Measurements from ENCODE around the gene ACP6. TPM values are rescaled to one million over a fixed set of nuclear protein-coding genes. Genes with fewer than 3 reads are reported as not detected.
A peak's percentile ranks its signal among the peaks of the same experiment; 100 is the strongest.

ACP6 gene
- polyA plus RNA-seq, 3 donors = 2.0 to 4.1 (median 2.1) TPM

DNA sequence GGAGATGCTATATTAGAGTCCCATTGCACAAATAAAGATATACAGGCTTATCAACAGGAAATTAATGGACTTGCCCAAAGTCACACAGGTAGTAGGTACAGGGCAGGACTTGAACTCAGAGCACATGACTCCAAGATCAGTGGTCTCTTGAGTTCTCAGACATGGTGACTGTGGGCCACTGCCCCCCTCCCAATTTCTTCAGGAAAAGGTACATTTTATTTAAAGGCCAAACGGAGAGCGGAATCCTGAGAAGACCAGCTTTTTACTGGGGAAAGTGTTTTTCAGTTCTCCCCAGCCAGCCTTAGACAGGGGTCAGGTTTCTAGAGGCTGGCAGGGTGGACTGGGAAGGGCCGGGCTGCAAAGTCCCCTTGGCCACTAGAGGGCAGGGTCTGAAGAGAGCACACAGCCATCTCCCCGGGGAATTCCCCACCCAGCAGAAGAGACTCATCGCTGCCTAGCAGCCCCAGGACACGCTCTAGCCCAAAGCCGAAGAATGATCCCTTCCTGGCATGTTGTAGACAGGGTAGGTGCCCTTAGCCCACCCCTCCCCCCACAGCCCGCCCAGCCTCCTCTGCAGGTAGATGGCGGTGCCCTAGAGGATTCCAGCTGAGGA lies 29.7 kb downstream of the ACP6 start:
- 20% methylated on average over 1 of the region's 9 CpGs for WGBS (ENCODE audit: insufficient coverage)
- Mint-ChIP-seq H3K36me3 (peaks cover 0 to 3% of the 10 kb centered on the region in 2 donors), H3K4me3 (no peak overlapping the region), H3K9me3 (peaks cover 0 to 1% (median 0%) of the 10 kb centered on the region in 7 donors), H3K27ac (no peak overlapping the region), H3K27me3 (ENCODE audit: low read depth in 3 of 3) (no peaks in the 10 kb centered on the region), H3K4me1 (peaks cover 12% of the 10 kb centered on the region)
- Histone ChIP-seq H3K27ac (ENCODE audit: low read depth in 1 of 2, low read length in 2 of 2) (no peak overlapping the region), H3K4me3 (replicated peaks in 1 of 3; ENCODE audit: low read depth in 2 of 3, low read length in 3 of 3) (no peak overlapping the region), H3K27me3 (ENCODE audit: control insufficient read depth in 2 of 2, insufficient read depth in 2 of 2, low read length in 2 of 2) (no peaks in the 10 kb centered on the region), H3K79me2 (ENCODE audit: insufficient read depth, low read length) (no peaks in the 10 kb centered on the region), H2AFZ (ENCODE audit: insufficient read depth, low read depth, low read length, poor library complexity, severe bottlenecking) (peak overlapping the region; percentile 38), H3K9ac (ENCODE audit: insufficient read depth, low read length, poor library complexity, severe bottlenecking) (no peak overlapping the region), H3K4me1 (ENCODE audit: control insufficient read depth in 1 of 2, insufficient read depth in 2 of 2, low read length in 2 of 2) (peaks cover 14 to 17% of the 10 kb centered on the region in 2 donors), H4K20me1 (ENCODE audit: insufficient read depth, low read length) (no peaks in the 10 kb centered on the region), H3K9me3 (replicated peaks in 1 of 2; ENCODE audit: control insufficient read depth in 1 of 2, insufficient read depth in 1 of 2, low read length in 2 of 2) (no peaks in the 10 kb centered on the region), H3K4me2 (replicated peaks; ENCODE audit: extremely low read depth, low read length, poor library complexity, severe bottlenecking) (no peak overlapping the region), H3K36me3 (replicated peaks in 1 of 2; ENCODE audit: control insufficient read depth in 1 of 2, insufficient read depth in 2 of 2, low read length in 2 of 2) (no peaks in the 10 kb centered on the region)
- intact Hi-C loops (cut with micrococcal nuclease) = no loop called here
- TF ChIP-seq, protein P1, sequence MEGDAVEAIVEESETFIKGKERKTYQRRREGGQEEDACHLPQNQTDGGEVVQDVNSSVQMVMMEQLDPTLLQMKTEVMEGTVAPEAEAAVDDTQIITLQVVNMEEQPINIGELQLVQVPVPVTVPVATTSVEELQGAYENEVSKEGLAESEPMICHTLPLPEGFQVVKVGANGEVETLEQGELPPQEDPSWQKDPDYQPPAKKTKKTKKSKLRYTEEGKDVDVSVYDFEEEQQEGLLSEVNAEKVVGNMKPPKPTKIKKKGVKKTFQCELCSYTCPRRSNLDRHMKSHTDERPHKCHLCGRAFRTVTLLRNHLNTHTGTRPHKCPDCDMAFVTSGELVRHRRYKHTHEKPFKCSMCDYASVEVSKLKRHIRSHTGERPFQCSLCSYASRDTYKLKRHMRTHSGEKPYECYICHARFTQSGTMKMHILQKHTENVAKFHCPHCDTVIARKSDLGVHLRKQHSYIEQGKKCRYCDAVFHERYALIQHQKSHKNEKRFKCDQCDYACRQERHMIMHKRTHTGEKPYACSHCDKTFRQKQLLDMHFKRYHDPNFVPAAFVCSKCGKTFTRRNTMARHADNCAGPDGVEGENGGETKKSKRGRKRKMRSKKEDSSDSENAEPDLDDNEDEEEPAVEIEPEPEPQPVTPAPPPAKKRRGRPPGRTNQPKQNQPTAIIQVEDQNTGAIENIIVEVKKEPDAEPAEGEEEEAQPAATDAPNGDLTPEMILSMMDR (IDR thresholded peaks at IDR 0.05) = peak; percentile 91
- peak; percentile 77 to 89 (median 82) for DNase-seq

DNA sequence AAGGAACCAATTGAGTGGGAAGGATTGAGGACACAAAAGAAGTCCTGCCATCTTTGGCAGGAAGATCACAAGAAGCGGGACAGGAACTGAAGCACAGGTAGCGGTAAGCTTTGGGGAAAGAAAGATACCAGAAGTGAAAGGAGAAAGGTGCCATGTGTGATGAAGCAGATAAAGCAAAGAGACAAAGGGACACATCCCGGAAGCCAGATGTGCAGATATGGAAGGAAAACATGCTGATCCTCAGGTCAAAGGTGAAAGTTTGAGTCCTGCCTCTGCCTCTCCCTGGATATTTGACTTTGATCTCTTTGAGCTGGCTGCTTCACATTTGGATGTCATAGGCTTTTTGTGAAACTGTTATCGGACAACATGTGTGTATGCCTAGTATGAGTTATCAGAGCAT lies 34.0 kb downstream of the ACP6 start:
- Histone ChIP-seq H3K4me2 (replicated peaks; ENCODE audit: extremely low read depth, low read length, poor library complexity, severe bottlenecking) (no peak overlapping the region), H3K4me3 (replicated peaks in 1 of 3; ENCODE audit: low read depth in 2 of 3, low read length in 3 of 3) (no peak overlapping the region), H3K36me3 (replicated peaks in 1 of 2; ENCODE audit: control insufficient read depth in 1 of 2, insufficient read depth in 2 of 2, low read length in 2 of 2) (no peaks in the 10 kb centered on the region), H4K20me1 (ENCODE audit: insufficient read depth, low read length) (no peaks in the 10 kb centered on the region), H3K4me1 (ENCODE audit: control insufficient read depth in 1 of 2, insufficient read depth in 2 of 2, low read length in 2 of 2) (peaks cover 27 to 33% of the 10 kb centered on the region in 2 donors), H2AFZ (ENCODE audit: insufficient read depth, low read depth, low read length, poor library complexity, severe bottlenecking) (no peak overlapping the region), H3K79me2 (ENCODE audit: insufficient read depth, low read length) (no peaks in the 10 kb centered on the region), H3K27me3 (ENCODE audit: control insufficient read depth in 2 of 2, insufficient read depth in 2 of 2, low read length in 2 of 2) (no peaks in the 10 kb centered on the region), H3K9ac (ENCODE audit: insufficient read depth, low read length, poor library complexity, severe bottlenecking) (no peak overlapping the region), H3K27ac (ENCODE audit: low read depth in 1 of 2, low read length in 2 of 2) (peak overlapping the region in 1 of 2 donors; percentile 73), H3K9me3 (replicated peaks in 1 of 2; ENCODE audit: control insufficient read depth in 1 of 2, insufficient read depth in 1 of 2, low read length in 2 of 2) (no peaks in the 10 kb centered on the region)
- H3K4me1 Mint-ChIP-seq = peaks cover 21% of the 10 kb centered on the region
- peaks cover 0 to 2% (median 0%) of the 10 kb centered on the region in 7 donors for H3K9me3 Mint-ChIP-seq
- H3K27me3 Mint-ChIP-seq (ENCODE audit: low read depth in 3 of 3) = peaks cover 0 to 7% (median 2%) of the 10 kb centered on the region in 3 donors
- peaks cover 0 to 3% of the 10 kb centered on the region in 2 donors for H3K36me3 Mint-ChIP-seq
- H3K27ac Mint-ChIP-seq = peak overlapping the region in 4 of 7 donors; percentile 16 to 80 (median 50)
- intact Hi-C loops (cut with micrococcal nuclease) = no loop called here
- DNase-seq = no peak
- WGBS (ENCODE audit: insufficient coverage) = 94% methylated on average over 2 of the region's 4 CpGs
- TF ChIP-seq, protein P1 (IDR thresholded peaks at IDR 0.05) = no peak
- no peak overlapping the region for H3K4me3 Mint-ChIP-seq
